HG03469 (cell line): ENCODE data around the gene SLIT3.
"Not testable (repeated sequence)": the region's sequence is repeated elsewhere in the genome, so short reads cannot be mapped to it uniquely, and the experiment has no call there.

ENCODE experiments used
- ATAC-seq: cut with Tn5 transposase; IDR thresholded peaks from one replicate; pipeline ENCODE4 v1.9.1; 2021; ENCODE audit warnings: mild to moderate bottlenecking, moderate library complexity, moderate number of reproducible peaks; ENCODE audit not compliant: unreplicated experiment

Gene SLIT3

DNA sequence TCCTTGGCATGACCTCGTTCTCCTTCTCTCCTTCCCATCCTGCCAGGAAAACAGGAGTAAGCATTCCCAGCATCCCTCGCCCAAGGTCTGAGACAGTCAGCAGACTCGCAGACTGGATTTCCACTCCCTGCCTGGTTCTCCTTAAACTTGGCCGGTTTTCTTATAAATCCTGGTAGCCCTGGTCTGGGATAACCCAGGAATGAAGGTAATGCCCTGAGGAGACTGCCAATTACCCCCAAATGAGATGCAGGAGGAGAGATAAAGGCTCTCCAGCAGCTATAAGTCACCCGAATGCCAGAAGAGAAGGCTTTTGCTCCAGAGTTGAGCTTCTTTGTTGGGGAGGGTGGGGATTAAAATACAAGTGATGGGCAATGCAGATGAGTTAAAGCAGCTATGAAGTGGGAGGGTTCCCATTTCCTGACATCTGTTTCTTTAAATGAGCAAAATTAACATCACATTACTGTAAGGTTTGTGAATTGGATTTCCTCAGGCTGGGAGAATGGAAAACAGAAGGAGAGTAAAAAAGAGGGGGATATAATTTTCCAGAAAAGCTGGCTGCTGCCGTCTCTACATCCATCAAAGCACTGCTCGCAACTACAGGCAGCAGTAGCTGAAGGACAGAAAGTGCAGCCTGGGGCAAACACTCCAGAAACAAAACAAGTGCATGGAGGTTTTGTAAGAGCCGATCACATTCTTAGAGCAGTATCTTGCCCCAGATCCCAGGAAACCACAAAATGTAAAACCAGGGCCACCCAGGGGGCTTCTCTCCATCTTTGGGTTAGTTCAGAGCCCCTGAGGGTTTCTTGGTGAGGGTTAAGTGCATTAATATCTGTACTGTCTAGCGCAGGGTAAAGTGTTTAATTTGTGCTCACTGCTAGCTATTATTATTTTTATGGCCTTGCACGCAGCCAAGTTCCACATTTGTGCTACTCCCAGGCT is 544.2 kb downstream of the SLIT3 start:
- ATAC-seq, result no peak

- no peak for ATAC-seq
These were observed 545.3 kb downstream of the SLIT3 start for GRCh38 chr5:168755548-168756093.

DNA sequence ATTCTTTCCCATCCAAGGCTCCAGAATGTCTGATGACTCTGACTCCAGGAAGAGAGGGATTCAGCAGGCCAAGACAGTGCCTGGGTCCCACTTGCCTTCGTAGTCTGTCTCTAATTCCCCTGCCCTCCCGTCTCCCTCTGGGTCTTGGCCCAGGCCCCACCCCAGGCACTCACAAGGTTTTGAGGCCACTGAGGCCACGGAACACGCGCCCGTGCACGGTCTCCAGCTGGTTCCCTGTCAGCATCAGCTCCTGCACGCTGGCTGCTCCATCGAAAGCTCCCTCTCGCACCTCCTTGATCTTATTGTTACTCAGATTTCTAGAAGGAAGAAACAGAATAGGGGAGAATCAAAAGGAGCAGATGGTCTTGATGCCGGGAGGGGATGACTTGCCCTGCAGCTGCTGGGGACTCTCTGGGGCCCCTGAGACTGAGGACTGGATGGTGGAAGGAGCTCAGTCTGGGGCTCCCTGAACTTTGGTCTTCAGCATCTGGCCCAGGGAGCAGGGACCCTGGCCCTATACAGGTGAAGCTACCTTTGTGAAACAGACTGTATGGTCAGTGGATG is 547.2 kb downstream of the SLIT3 start:
- ATAC-seq, result no peak

DNA sequence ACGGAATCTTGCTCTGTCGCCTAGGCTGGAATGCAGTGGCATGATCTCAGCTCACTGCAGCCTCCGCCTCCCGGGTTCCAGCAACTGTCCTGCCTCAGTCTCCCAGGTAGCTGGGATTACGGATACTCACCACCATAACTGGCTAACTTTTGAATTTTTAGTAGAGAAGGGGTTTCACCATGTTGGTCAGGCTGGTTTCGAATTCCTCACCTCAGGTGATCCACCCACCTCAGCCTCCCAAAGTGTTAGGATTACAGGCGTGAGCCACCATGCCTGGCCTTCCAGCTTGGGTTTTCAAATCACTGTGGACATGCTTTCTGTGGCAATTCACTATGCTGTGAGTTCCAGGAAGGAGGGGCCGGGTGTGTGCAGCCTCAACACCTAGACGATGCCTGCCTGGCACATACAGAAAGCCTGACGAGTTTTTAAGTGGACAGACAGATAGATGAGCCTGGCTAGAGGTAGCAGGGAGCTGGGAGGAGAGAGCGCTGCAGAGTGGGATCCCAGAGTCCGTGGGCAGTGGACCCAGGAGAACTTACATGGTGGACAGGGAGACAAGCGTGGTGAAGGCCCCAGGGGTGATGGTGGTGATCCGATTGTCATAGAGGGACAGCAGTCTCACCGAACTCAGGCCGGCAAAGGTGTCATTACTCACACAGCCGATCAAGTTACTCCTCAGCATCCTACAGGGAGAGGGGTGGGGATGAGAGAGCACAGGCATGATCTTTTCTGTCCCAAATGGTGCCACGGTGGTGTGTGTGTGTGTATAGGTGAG is 548.3 kb downstream of the SLIT3 start:
- no peak for ATAC-seq

- no peak for ATAC-seq
These were observed 548.9 kb downstream of the SLIT3 start for GRCh38 chr5:168752012-168752411.

GRCh38 chr5:168750926-168751325 is 550.0 kb downstream of the SLIT3 start:
- no peak for ATAC-seq

GRCh38 chr5:168749391-168750100 is 551.4 kb downstream of the SLIT3 start:
- ATAC-seq, result no peak

GRCh38 chr5:168747987-168748777 is 552.8 kb downstream of the SLIT3 start:
- peak; percentile 50 for ATAC-seq

DNA sequence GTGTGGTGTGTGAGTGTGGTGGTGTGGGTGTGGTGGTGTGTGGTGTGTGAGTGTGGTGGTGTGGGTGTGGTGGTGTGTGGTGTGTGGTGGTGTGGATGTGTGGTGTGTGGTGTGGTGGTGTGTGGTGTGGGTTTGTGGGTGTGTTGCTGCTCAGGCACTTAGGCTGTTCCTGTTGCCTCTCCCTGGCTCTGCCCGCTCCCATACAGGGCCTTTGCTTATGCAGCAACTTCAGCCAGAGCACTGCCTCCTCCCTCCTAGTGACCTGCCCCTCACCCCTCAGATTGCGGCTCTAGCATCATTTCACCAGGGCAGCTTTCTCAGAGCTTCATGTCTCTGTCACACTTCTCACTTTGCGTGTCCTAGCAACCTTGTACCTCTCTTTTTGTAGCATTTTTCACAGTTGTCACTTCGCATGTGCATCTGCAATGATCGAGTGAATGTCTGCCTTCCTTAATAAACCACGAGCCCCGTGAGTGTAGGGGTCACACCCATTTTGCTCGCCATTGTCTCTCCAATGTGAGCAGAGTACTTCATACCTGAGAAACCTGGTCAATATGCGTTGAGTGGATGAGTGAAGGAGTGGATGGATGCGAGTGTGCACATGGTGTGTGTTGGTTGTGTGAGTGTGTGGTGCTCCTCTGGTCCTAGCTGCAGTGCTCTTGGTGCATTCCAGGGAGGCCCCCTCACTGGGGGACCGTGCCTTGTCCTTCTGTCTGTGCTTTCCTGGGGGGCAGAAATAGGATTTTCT is 553.9 kb downstream of the SLIT3 start:
- no peak for ATAC-seq

GRCh38 chr5:168746126-168746892 is 554.6 kb downstream of the SLIT3 start:
- not testable (repeated sequence) for ATAC-seq

GRCh38 chr5:168743617-168744016 is 557.3 kb downstream of the SLIT3 start:
- no peak for ATAC-seq

DNA sequence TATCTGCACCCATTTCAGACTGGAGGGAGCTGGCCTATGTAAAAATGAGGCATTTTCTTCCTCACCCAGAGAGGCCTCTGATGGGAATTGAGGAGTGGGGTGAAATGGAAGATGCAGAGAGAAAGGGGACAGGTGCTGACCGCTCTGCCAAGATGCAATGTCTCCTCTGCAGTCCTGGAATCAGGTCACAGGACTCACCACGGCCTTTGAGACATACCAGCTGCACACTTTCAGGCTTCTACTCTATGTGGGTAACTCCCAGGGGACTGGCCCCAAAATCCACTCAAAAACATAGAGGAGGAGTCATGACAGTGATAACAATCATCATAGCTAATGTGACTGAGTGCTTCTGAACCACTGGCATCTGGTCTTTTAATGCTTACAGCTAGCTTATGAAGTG is 558.6 kb downstream of the SLIT3 start:
- ATAC-seq, result not testable (repeated sequence)

- no peak for ATAC-seq
These were observed 560.1 kb downstream of the SLIT3 start for GRCh38 chr5:168740811-168741213.

DNA sequence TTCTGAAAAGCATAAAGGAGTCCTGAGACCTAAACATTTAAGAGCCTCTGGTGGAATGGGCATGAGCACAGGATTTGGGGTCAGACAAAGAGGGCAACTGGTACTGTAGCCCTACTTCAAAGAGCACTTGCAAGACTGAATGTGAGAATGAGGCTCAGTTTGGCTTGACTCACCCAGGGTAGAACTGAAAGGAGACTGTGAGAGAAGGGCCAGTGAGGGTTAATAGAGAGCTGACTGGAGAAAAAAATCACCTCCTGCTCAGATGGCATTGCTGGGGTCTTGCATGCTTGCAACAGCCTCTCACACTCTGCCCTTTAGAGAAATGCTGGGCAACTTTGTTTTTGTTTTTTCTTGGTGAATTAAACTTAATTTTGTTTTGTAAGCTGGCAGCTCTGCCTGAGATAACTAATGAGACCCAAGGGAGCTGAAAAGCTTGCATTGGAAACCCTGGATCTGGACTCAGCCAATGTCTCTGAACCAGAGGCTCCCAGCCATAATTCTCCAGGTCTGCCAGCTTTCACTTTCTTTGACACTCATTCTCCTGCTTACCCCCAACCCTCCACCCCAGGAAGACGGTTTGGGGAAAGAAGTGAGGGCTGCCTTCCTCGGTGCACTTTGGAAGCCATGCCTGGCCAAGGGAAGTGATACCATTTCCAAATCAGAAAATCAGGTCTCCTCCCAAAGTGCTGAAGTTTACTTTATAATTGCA is 560.7 kb downstream of the SLIT3 start:
- no peak for ATAC-seq

DNA sequence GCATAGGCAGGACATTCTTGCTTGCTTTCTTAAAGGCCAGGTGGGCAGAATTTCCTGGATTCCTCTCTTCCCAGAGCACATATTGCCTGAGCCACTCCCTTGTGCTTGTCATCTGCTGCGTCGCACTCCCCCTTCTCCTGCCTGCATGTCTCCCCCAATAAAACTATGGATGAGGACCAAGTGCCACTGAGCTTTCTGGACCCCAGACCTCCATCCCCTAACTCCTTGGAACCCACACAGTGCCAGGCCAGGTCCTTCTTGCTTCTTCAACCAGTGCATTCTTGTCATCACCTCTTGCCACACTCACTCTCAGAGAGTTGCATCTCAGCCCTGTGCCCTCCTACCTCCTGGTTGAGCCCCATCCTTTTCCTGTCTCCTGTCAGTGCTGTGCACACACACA is 563.9 kb downstream of the SLIT3 start:
- ATAC-seq, result no peak

DNA sequence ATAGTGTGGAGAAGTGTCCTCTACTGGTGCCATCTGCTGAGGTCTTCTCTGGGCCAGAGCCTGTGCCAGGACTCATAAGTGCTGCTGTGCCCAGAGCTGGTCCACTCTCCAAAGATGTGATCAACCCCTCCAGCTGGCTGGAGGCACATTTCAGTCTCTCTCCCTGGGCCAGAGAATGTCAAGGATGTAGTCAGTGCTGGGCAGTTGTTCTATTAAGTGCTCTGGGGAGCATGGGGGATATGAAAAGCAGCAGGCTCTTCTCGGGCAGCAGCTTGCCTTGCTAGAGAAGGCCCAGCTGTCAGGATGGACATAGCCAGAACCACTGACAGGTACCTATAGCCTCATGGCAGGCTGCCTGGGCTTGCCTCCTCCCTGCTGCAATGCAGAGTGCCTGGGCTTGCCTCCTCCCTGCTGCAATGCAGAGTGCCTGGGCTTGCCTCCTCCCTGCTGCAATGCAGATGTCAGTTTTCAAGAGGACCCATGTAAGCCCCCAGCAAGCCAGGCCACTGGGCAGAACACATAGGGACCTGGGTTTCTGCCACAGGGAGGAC is 564.6 kb downstream of the SLIT3 start:
- no peak for ATAC-seq

- no peak for ATAC-seq
These were observed 566.2 kb downstream of the SLIT3 start for GRCh38 chr5:168734620-168735300.
